A549 (cell line): Measurements from ENCODE around the gene LDLRAD4. TPM values are rescaled to one million over a fixed set of nuclear protein-coding genes. Genes with fewer than 3 reads are reported as not detected.

Experiments
- ATAC-seq, 2 experiments: fragments of 200-7000 bp in 1 of 2; fragments of >200 bp in 1 of 2; cut with Nextera tagmentation in 1 of 2; cut with Tn5 transposase in 1 of 2; 3 replicates each; pipeline versions ENCODE4 v1.8.0 to v1.9.1; 2018 to 2020; ENCODE audit warnings: mild to moderate bottlenecking in 1 of 2, moderate library complexity in 1 of 2
- CTCF ChIA-PET: fragments of 300-600 bp; sonication (Branson Sonifier 250); formaldehyde crosslinking; extraction: SDS; loops from one replicate; lab custom pipeline; 2021; ENCODE audit warnings: antibody characterized with exemption, inconsistent platforms; lab: Yijun Ruan, JAX
- POLR2A ChIA-PET: fragments of 350-600 bp; formaldehyde crosslinking; extraction: SDS; loops from one replicate; lab custom pipeline; 2021; ENCODE audit warnings: antibody characterized with exemption, inconsistent platforms; lab: Yijun Ruan, JAX
- DNase-seq, 2 experiments: peaks; one replicate each; pipeline versions ENCODE4 v3.0.0 to v3.0.0-alpha.2; 2011 to 2016; ENCODE audit warnings: low read depth in 1 of 2, low spot score in 1 of 2
- FAIRE-seq: peaks from 2 replicates; lab custom pipeline; 2011; peaks lifted over from hg19 to GRCh38; lab: Jason Lieb, UNC
- H3K27ac ChIP-seq, 2 experiments: fragments of >200 bp; sonication (Bioruptor Twin); formaldehyde crosslinking; 3 replicates each; pipeline ENCODE4 v1.5.1; 2016 to 2017
- H3K4me1 ChIP-seq: fragments of >200 bp; sonication (Bioruptor Twin); formaldehyde crosslinking; 3 replicates; pipeline ENCODE4 v1.6.1; 2016
- H3K4me2 ChIP-seq: fragments of >200 bp; sonication (Bioruptor Twin); formaldehyde crosslinking; 3 replicates; pipeline ENCODE4 v1.6.1; 2016
- H3K4me3 ChIP-seq: fragments of >200 bp; sonication (Bioruptor Twin); formaldehyde crosslinking; 3 replicates; pipeline ENCODE4 v1.5.1; 2016
- H3K9me3 ChIP-seq: fragments of >200 bp; sonication (Bioruptor Twin); formaldehyde crosslinking; 3 replicates; pipeline ENCODE4 v1.6.1; 2016
- BHLHE40 ChIP-seq: IDR thresholded peaks from 2 replicates; pipeline ENCODE4 v1.6.1; 2012; ENCODE audit warnings: low read depth, low read length, inconsistent platforms
- ESRRA ChIP-seq: fragments of 150-350 bp; IDR thresholded peaks from 2 replicates; pipeline ENCODE4 v1.6.1; 2014; ENCODE audit warnings: mild to moderate bottlenecking, low read length, borderline replicate concordance
- KDM5A ChIP-seq: fragments of 200-600 bp; sonication (generic); IDR thresholded peaks from 2 replicates; pipeline ENCODE4 v1.6.1; 2016; ENCODE audit warnings: antibody characterized with exemption, mild to moderate bottlenecking
- MAFK ChIP-seq: fragments of 450-650 bp; IDR thresholded peaks from 2 replicates; pipeline ENCODE4 v1.6.1; 2014; ENCODE audit not compliant: partially characterized antibody
- MAZ ChIP-seq: fragments of 150-350 bp; IDR thresholded peaks from 2 replicates; pipeline ENCODE4 v1.6.1; 2014; ENCODE audit warnings: antibody characterized with exemption, low read depth, low read length, borderline replicate concordance
- MYC ChIP-seq: IDR thresholded peaks from 2 replicates; pipeline ENCODE4 v1.6.1; 2012; ENCODE audit warnings: mild to moderate bottlenecking, inconsistent platforms, low read length, improper control_type of control experiment, borderline replicate concordance
- NR3C1 ChIP-seq: fragments of >200 bp; sonication (Bioruptor Twin); formaldehyde crosslinking; IDR thresholded peaks from 3 replicates; pipeline ENCODE4 v1.6.1; 2017
- RARB ChIP-seq: fragments of 250-450 bp; sonication (Bioruptor Pico); IDR thresholded peaks from 2 replicates; pipeline ENCODE4 v1.8.0; 2021; ENCODE audit warnings: mild to moderate bottlenecking, moderate library complexity
- RCOR1 ChIP-seq: fragments of 150-350 bp; IDR thresholded peaks from 2 replicates; pipeline ENCODE4 v1.6.1; 2014; ENCODE audit warnings: antibody characterized with exemption, low read length, low read depth
- RFX5 ChIP-seq: fragments of 450-650 bp; IDR thresholded peaks from 2 replicates; pipeline ENCODE4 v1.7.1; 2014; ENCODE audit warnings: antibody characterized with exemption, mild to moderate bottlenecking, moderate library complexity
- RNF2 ChIP-seq: fragments of 200-600 bp; sonication (generic); IDR thresholded peaks from 2 replicates; pipeline ENCODE4 v1.6.1; 2016; ENCODE audit warnings: low read depth, mild to moderate bottlenecking, antibody characterized with exemption, moderate library complexity, borderline replicate concordance
- SMC3 ChIP-seq: fragments of >200 bp; sonication (Bioruptor Twin); formaldehyde crosslinking; IDR thresholded peaks from 3 replicates; pipeline ENCODE4 v1.6.1; 2018; ENCODE audit warnings: inconsistent platforms
- SREBF2 ChIP-seq: fragments of 450-650 bp; IDR thresholded peaks from 2 replicates; pipeline ENCODE4 v1.6.1; 2014; ENCODE audit warnings: mild to moderate bottlenecking, moderate library complexity
- TFCP2L1 ChIP-seq: fragments of 250-450 bp; sonication (Bioruptor Pico); IDR thresholded peaks from 2 replicates; pipeline ENCODE4 v1.5.0; 2021; ENCODE audit warnings: mild to moderate bottlenecking
- ZNF302 ChIP-seq: fragments of 250-450 bp; sonication (Bioruptor Pico); IDR thresholded peaks from 2 replicates; pipeline ENCODE4 v1.9.0; 2021; ENCODE audit warnings: inconsistent platforms, mild to moderate bottlenecking, moderate library complexity
- WGBS: methylation state at CpG from one replicate; pipeline ENCODE4 v1.1.6; 2017; ENCODE audit errors: missing lambda C conversion rate; 5-methylcytosine and 5-hydroxymethylcytosine counted together
- polyA plus RNA-seq, 4 experiments: library from polyadenylated mRNA; depleted of rRNA in 3 of 4; stranded (reverse); fragments of >200 nt; fragmentation: RNase III in 1 of 4; extraction: RNeasy Plus Mini Kit Qiagen cat#74134 plus additional on column Dnase treatment in 1 of 4; gene quantifications; 2 replicates in 3 of 4; 3 replicates in 1 of 4; pipeline ENCODE4 v1.2.3, GENCODE V29; 2011 to 2017
- TF ChIP-seq, protein P1 (sequence below): IDR thresholded peaks from 2 replicates; pipeline ENCODE4 v1.6.1; 2012
- TF ChIP-seq, protein P2 (sequence below): fragments of 150-350 bp; IDR thresholded peaks from 2 replicates; pipeline ENCODE4 v1.6.1; 2014; ENCODE audit warnings: low read depth, mild to moderate bottlenecking, low read length
- TF ChIP-seq, protein P3 (sequence below): fragments of >200 bp; sonication (Bioruptor Twin); formaldehyde crosslinking; IDR thresholded peaks from 3 replicates; pipeline ENCODE4 v1.5.1; 2016
- TF ChIP-seq, protein P4 (sequence below): fragments of >200 bp; sonication (Bioruptor Twin); formaldehyde crosslinking; IDR thresholded peaks from 2 replicates; pipeline ENCODE4 v1.6.1; 2016
- TF ChIP-seq, protein P5 (sequence below): fragments of 200-600 bp; sonication (generic); IDR thresholded peaks from 2 replicates; pipeline ENCODE4 v1.6.1; 2016; ENCODE audit warnings: antibody characterized with exemption, mild to moderate bottlenecking, moderate library complexity

Gene LDLRAD4
- polyA plus RNA-seq, 2 of the 4 experiments (the other 2 are of a cell fraction), result 5.2 to 7.6 TPM

DNA sequence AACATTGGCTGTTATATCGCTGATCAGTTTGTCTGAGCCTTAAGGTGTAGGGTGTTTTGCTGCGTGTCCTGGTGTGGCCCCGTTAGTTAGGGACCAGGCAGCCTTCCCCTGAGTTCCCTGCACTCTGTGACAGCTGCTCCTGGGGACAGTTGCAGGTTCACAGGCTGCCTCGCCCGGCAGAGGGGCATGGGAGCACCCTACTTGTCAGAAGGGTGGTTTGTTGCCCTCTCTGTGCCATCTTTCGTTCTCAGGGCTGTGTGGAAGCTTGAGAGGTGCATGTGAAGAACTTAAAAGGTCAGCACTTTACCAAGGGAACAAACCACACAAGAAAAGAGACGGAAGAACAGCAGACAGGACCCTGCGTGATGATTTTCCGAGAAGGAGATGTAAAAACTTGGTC is 159.6 kb downstream of the LDLRAD4 start:
- no peak for DNase-seq
- no peak for ATAC-seq
- Histone ChIP-seq H3K4me3 (no peak overlapping the region), H3K4me1 (peaks cover 15% of the 10 kb centered on the region), H3K27ac (no peak overlapping the region), H3K9me3 (no peaks in the 10 kb centered on the region), H3K4me2 (no peak overlapping the region)
- ChIA-PET POLR2A (no interaction called here), CTCF (interaction anchor here (1.1 kb wide), 1 partner anchor 12 kb away, joined by 4 read pairs; no protein-coding TSS in a partner anchor)
- FAIRE-seq, result no peak
- WGBS, result 85% methylated on average over 9 of the region's 9 CpGs
- TF ChIP-seq, protein P1, sequence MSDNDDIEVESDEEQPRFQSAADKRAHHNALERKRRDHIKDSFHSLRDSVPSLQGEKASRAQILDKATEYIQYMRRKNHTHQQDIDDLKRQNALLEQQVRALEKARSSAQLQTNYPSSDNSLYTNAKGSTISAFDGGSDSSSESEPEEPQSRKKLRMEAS, result no peak
- no peak for TF ChIP-seq MAZ
- peak; percentile 52 for TF ChIP-seq MAFK
- no peak for TF ChIP-seq RARB (CRISPR knock-in tag)
- no peak for TF ChIP-seq RFX5
- no peak for TF ChIP-seq RCOR1

DNA sequence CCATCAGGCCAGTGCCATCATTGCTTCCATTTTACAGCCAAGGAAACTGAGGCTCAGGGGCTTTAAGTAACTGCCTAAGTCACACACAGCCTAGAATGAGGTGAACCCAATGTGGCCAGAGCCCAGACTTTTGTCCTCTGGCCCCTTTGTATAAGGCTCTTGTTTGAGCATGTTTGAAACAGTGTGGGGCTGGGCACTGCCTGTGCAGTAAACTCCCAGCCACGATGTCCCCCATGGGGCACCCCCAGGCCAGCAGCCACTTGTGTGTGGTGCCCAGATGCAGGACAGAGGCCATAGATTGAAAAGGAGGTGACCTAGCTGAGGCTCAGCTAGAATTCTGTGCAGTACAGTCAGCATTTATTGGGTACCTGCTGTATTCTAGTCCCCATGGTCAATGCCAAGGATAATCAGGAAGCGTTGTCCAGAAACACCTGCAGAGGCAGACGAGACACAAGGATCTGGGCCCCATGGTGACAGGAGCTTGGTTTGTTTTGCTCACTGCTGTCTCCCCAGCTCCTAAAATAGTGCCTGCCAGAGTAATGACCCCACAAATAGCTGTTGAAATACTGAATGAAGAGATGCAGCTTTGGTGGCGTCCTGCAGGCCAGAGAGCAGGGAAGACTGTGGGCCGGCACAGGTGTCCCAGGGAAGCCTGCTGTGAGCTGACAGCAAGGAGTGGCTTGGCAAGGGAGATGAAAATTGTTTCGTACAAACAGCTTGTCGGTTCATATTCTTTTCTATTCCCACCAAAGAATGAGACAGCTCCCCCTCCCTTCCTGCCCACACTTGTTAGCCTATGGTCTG is 160.7 kb downstream of the LDLRAD4 start:
- Histone ChIP-seq H3K4me2 (no peak overlapping the region), H3K4me1 (peaks cover 15% of the 10 kb centered on the region), H3K9me3 (no peaks in the 10 kb centered on the region), H3K27ac (no peak overlapping the region), H3K4me3 (no peak overlapping the region)
- WGBS, result 94% methylated on average over 5 of the region's 7 CpGs
- ChIA-PET CTCF (no interaction called here), POLR2A (no interaction called here)
- FAIRE-seq, result no peak
- DNase-seq, result no peak
- no peak for ATAC-seq
- TF ChIP-seq MYC (no peak), SMC3 (no peak), BHLHE40 (no peak), TFCP2L1 (CRISPR knock-in tag) (no peak), RARB (CRISPR knock-in tag) (no peak), ESRRA (no peak)
- TF ChIP-seq, protein P2, sequence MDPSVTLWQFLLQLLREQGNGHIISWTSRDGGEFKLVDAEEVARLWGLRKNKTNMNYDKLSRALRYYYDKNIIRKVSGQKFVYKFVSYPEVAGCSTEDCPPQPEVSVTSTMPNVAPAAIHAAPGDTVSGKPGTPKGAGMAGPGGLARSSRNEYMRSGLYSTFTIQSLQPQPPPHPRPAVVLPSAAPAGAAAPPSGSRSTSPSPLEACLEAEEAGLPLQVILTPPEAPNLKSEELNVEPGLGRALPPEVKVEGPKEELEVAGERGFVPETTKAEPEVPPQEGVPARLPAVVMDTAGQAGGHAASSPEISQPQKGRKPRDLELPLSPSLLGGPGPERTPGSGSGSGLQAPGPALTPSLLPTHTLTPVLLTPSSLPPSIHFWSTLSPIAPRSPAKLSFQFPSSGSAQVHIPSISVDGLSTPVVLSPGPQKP, result no peak

DNA sequence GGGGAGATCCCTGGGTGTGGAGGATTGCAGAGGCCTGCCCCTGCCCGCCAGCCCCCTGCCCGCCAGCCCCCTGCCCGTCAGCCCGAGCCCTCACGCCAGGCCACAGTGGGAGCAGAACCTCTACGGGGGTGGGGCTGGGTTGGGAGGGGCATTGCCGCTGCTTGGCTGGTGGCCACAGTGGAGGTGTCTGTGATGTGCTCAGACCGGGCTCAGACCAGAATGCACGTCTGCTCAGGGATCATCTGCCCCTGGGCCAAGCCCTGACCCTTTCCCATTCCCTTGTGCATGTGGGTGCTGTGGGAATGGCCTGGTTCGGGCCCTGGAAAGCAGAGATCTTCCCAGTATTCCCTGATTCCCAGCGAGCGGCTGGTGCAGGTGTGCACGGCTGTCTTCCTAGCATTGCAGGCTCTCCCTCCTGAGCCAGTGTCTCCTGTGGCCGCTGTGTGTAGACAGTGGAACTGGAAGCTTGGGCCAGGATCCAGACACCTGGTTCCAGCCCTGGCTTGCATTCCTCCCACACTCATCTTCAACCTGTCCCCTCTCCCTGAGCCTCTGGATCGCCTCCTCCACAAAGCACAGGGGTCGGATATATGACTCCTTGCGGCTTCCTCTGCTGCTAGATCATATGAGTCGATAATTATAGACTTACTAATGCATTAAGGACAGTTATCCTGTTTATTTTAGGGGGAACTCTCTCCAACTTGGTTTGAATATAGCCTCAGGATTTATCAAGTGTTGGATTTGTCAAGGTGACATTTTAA is 161.6 kb downstream of the LDLRAD4 start:
- no peaks in the 10 kb centered on the region for H3K9me3 ChIP-seq
- POLR2A ChIA-PET, result no interaction called here
- H3K4me2 ChIP-seq, result no peak overlapping the region
- no peak overlapping the region for H3K4me3 ChIP-seq
- 77% methylated on average over 9 of the region's 18 CpGs for WGBS
- ATAC-seq (no peak), FAIRE-seq (no peak), DNase-seq (no peak)
- CTCF ChIA-PET, result no interaction called here
- no peak for TF ChIP-seq MAZ
- no peak for TF ChIP-seq NR3C1
- no peak overlapping the region for H3K27ac ChIP-seq
- peaks cover 9% of the 10 kb centered on the region for H3K4me1 ChIP-seq

DNA sequence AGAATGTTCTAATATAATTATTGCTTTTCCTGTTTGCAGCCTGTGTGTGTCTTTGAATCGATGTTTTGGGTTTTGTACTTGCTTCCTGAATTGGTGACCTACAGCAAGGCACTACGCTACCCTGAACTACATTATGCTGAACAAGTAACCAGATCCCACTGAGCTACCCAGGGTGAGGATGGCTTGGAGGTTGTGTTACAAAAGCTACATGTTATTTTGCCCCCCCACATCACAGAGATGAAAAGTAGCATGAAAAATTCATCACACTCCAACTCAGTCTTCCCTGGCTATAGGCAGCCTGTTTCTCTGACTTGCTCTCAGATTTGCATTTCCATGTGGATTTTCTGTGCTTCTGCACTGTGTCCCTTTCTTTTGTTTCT is 162.1 kb downstream of the LDLRAD4 start:
- H3K4me1 ChIP-seq, result peaks cover 3% of the 10 kb centered on the region
- no peak for TF ChIP-seq RNF2
- TF ChIP-seq, protein P3, sequence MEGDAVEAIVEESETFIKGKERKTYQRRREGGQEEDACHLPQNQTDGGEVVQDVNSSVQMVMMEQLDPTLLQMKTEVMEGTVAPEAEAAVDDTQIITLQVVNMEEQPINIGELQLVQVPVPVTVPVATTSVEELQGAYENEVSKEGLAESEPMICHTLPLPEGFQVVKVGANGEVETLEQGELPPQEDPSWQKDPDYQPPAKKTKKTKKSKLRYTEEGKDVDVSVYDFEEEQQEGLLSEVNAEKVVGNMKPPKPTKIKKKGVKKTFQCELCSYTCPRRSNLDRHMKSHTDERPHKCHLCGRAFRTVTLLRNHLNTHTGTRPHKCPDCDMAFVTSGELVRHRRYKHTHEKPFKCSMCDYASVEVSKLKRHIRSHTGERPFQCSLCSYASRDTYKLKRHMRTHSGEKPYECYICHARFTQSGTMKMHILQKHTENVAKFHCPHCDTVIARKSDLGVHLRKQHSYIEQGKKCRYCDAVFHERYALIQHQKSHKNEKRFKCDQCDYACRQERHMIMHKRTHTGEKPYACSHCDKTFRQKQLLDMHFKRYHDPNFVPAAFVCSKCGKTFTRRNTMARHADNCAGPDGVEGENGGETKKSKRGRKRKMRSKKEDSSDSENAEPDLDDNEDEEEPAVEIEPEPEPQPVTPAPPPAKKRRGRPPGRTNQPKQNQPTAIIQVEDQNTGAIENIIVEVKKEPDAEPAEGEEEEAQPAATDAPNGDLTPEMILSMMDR, result no peak
- TF ChIP-seq, protein P4, sequence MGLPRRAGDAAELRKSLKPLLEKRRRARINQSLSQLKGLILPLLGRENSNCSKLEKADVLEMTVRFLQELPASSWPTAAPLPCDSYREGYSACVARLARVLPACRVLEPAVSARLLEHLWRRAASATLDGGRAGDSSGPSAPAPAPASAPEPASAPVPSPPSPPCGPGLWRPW, result no peak
- TF ChIP-seq TFCP2L1 (CRISPR knock-in tag), result no peak
- no peak for TF ChIP-seq ZNF302
- no peak for TF ChIP-seq KDM5A
- no peak for TF ChIP-seq RARB (CRISPR knock-in tag)
- no peak for TF ChIP-seq RCOR1
- no peak for TF ChIP-seq SREBF2
- TF ChIP-seq, protein P5, sequence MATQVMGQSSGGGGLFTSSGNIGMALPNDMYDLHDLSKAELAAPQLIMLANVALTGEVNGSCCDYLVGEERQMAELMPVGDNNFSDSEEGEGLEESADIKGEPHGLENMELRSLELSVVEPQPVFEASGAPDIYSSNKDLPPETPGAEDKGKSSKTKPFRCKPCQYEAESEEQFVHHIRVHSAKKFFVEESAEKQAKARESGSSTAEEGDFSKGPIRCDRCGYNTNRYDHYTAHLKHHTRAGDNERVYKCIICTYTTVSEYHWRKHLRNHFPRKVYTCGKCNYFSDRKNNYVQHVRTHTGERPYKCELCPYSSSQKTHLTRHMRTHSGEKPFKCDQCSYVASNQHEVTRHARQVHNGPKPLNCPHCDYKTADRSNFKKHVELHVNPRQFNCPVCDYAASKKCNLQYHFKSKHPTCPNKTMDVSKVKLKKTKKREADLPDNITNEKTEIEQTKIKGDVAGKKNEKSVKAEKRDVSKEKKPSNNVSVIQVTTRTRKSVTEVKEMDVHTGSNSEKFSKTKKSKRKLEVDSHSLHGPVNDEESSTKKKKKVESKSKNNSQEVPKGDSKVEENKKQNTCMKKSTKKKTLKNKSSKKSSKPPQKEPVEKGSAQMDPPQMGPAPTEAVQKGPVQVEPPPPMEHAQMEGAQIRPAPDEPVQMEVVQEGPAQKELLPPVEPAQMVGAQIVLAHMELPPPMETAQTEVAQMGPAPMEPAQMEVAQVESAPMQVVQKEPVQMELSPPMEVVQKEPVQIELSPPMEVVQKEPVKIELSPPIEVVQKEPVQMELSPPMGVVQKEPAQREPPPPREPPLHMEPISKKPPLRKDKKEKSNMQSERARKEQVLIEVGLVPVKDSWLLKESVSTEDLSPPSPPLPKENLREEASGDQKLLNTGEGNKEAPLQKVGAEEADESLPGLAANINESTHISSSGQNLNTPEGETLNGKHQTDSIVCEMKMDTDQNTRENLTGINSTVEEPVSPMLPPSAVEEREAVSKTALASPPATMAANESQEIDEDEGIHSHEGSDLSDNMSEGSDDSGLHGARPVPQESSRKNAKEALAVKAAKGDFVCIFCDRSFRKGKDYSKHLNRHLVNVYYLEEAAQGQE, result no peak

More for the DNA sequence above, 162.1 kb downstream of the LDLRAD4 start:
- Histone ChIP-seq H3K9me3 (no peaks in the 10 kb centered on the region), H3K4me3 (no peak overlapping the region), H3K27ac (no peak overlapping the region), H3K4me2 (no peak overlapping the region)
- no peak for ATAC-seq
- ChIA-PET POLR2A (no interaction called here), CTCF (no interaction called here)
- no peak for DNase-seq
- FAIRE-seq, result no peak
- WGBS, result 79% methylated on average over 2 of the region's 2 CpGs
